Hepatic stellate cell (primary cell): ENCODE results near the gene LMF1.

Source experiments
- DNase-seq: peaks from one replicate; pipeline ENCODE4 v3.0.0; 2011; ENCODE audit warnings: low spot score

LMF1 gene

DNA sequence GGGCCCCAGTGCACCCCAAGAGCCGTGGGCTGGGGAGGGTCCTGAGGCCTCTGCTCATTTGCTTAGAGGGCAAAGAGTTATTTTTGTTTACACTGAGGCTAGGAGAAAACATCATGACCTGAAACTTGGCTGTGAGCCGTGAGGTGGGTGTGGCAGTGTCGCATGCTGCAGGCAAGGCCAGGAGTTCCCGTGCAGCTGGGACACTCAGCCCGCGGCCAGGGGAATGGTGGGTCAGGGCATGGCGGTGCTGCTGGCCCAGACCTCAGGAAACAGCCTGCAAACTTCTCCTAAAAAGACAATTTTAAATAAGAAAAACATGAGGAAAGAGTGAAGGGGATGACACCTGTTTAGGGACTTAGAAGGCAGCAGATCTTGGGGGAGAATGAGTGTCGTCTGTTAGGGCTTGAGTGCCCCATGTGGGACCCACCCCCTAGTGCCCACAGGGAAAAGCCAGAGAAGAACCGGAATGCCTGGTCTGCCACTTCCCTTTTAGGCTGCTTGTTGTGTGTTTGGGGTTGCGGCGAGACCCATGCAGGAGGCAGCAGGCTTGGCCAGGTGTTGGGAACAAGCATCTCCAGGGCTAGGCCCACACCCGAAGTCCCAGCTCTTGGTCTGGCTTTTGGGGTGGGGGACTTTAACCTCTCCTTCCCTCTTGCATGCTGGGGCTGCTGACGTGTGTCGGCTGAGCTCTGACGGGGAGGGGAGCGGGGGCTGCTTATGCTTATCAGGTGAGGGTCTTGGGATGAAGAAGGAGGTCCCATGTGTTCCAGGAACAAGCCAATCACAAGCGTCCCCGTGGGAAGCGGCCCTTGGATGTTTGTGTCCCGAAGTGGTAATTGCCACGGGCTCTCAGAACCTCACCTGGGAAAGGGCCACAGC lies 89.3 kb downstream of the LMF1 start:
- DNase-seq: no peak

DNA sequence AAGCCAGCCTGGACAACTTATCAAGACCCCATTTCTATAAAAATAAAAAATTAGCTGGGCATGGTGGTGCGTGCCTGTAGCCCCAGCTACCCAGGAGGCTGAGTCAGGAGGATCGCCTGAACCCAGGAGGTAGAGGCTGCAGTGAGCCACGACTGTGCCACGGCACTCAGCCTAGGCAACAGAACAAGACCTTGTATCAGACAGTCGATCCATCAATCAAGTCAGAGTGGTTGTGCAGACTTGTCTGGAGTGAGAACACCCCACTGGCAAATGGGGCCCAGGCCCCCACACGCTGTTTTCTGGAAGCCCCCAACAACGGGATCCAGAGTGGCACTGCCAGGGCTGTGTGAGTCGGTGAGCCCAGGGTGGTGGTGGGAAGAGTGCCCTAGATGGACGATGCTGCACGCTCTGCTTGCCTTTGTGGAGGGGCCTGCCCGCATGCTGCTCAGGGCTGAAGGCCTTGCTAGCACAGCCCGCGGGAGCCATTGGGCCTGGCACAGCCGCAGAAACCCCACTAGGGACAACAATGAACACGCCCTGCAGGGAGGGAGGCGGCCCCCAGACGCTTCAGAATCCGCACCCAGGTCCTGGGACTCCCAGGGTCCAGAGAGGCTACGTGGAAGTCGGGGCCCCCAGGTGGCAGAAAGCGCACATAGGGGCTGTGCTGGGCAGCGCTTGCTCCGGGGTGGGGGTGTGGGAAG lies 90.2 kb downstream of the LMF1 start:
- DNase-seq: no peak

- no peak for DNase-seq
Observed at GRCh38 chr16:879986-880385, 90.8 kb downstream of the LMF1 start.

DNA sequence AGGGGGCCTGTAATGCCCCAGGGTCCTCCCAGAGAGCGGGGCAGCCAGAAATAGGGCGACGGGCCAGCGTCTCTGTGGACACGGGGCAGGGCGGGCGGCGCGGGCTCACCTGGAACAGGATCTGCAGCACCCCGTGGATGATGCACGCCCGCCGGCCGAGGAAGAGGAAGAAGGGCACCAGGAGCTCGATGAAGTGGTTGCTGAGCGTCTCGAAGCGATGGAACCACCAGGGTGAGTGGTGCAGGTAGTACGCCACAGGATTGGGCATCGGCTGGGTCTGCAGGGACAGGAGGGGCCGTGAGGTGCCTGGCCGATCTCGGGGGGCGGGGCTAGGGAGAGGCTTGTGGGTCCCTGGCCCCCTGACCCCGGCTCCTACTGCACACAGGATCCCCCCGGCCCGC lies 91.3 kb downstream of the LMF1 start:
- no peak for DNase-seq

GRCh38 chr16:878886-879285 lies 91.9 kb downstream of the LMF1 start:
- DNase-seq: no peak

- no peak for DNase-seq
Observed at GRCh38 chr16:878072-878784, 92.6 kb downstream of the LMF1 start.

GRCh38 chr16:877242-878071 lies 93.3 kb downstream of the LMF1 start:
- DNase-seq: no peak

DNA sequence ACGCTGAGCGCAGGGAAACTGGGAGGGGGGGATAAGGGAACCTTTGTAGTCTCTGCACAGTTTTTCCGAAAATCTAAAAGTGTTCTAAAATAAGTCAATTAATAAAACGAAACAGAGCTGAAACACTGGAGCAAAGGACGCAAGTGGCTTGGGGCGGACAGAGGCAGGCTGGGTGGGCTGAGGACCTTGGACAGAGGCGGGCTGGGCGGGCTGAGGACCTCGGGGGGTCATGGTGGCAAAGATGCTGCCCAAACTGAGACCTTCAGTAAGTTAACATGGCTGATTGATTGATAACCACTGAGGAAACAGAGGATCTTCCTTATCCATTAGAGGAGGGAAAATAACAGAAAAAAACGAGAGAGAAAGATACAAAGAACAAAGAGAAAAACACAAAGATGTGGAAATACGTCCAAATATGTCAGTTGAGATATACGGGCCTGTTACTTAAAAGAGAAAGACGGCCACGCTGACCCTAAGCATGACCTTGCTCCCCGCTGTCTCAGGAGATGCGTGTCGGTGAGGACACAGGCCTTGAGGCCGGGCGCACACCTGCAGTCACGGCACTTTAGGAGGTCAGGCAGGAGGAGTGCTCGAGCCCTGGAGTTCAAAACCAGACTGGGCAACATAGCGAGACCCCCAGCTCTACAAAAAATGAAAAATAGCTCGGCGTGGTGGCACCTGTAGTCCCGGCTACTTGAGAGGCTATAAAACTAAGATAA lies 94.1 kb downstream of the LMF1 start:
- DNase-seq: no peak

DNA sequence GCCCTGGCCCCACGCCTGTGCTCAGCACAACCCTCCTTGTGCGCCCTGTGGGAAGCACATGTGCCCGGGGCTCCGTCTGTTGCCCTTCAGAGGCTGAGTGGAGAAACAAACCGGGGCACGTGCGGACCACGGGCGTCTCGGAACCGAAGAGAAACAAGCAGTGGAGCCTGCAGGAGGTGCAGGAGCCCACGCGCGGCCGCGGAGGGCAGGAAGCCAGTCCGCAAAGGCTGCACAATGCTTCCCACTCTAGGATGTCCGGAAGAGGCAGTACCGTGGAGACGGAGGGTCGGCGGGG lies 94.8 kb downstream of the LMF1 start:
- no peak for DNase-seq

DNA sequence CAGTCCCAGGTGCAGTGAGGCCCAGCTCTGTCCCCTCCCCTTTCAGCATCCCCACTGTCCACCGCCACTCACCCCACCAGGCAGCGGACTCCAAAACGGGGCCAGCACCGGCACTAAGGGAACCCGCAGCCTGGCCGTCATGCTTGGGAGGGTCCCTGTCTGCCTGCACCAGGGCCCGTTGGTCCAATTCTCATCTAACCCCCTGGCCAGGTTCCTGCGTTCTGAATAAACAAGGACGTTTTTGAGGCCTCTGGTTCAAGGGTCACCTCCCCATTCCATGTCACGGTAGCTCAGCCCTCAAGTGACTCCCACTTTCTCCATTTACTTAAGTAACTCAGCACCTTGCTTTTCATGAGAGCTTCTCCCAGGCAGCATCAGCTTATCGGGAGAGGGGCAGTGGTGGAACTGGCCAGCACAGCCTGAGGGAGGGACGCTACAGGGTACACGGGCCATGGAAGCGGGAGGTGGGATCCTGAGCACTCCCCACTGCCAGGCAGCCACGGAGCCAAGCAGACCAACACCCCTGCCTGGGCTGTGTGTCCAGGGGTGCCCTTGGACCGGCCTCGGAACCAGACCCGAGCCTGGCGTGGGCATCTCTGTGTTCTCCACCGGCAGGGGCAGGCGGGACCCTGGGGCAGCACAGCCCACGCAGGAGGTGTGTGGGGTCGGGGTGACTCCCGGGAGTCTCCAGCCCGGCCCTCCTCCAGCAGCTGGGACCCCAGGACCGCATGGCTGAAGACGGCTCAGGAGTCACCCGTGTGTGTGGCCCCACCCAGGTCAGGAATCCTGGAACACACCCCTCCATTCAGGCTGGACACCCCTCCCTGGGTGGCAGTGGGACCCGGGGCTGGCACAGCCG lies 95.4 kb downstream of the LMF1 start:
- no peak for DNase-seq

DNA sequence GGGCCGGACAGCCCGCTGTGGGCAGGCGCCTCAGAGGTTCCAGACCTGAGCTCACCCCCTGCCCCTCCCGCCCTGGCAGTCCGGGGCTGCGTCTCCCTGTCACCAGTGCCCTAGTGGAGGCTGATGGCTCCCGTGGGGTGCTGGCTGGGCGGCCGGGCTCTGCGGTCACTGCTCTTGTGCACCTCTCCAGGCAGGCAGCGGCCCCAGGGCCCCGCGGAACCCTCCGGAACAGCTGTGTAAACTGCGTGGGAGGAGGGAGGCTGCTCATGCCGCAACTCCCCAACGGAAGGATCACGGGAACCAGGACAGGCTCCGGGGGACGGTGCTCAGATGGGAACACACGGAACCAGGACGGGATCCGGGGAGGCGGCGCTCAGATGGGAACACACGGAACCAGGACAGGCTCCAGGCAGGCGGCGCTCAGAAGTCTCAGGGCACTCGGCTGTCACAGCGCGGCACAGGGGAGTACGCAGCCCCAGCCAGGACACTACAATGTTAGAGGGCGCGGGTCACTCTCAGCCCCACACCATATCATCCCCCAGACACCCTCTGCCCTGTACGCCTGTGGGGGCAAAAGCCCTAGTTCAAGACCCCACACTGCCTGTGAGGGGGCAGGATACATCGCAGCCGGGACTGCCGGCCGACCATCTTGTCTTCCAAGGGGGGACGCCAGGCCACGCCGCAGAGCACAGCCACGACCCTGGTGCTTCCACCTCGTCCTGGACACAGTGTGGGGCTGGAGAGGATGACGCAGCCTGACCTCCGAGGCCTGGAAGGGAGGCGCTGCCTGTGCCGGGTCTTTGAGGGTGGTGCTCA lies 96.2 kb downstream of the LMF1 start:
- no peak for DNase-seq

- DNase-seq: no peak
Observed at GRCh38 chr16:873889-874288, 96.9 kb downstream of the LMF1 start.

DNA sequence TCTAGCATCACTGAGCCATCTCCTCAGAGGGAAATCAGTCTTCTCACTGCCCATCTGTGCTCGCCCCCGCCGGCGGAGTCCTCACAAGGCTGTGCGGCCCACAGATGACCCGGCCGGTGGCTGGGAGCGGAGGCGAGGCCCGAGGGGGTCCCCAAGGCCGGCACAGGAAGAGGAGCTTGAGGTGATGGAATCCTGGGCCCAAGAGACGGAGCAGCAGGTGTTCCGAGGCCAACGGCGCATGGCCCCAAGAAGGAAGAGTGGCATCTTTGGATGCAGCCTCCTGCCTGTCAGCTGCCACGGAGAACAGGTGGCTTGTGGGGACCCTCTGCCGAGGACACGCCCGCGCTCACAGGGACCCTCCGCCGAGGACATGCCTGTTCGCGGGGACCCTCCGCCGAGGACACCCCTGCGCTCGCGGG lies 97.5 kb downstream of the LMF1 start:
- no peak for DNase-seq

DNA sequence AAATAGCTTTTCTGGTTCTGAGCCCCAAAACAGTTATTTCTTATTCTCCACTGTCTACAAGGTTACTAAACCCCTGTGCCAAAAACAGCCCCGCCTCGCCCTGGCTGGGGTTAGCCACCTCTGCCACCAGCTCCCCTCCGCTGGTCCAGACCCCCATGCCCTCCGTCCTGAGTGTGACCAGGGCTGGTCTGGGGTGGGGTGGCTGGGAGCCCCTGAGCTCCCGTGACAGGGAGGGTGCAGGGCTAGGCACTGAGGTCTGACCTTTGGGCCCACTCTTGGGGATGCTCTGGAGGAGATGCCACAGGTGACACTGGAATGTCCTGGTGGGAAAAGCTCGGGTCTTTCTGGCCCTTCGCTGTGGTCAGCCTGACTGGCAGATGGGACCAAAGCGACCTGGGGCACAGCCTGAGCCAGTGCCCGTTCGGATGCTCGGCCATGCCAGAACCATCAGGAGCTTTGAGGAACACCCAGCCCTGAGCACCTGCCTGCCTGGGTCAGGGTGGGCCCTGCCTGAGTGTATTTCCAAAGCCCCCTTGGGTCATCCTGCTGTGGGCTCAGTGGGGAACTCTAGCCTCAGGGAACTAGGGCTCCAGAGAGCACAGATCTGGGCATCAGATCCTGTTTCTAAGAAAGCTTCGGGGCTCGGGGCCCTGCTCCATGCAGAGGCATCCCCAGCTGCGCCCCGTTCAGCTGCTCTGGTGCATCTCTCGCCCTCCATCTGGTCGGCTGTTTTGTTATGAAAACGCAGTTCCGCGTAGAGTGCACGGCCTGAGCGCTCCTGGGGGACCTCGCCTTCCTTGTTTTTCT lies 98.1 kb downstream of the LMF1 start:
- DNase-seq: no peak

DNA sequence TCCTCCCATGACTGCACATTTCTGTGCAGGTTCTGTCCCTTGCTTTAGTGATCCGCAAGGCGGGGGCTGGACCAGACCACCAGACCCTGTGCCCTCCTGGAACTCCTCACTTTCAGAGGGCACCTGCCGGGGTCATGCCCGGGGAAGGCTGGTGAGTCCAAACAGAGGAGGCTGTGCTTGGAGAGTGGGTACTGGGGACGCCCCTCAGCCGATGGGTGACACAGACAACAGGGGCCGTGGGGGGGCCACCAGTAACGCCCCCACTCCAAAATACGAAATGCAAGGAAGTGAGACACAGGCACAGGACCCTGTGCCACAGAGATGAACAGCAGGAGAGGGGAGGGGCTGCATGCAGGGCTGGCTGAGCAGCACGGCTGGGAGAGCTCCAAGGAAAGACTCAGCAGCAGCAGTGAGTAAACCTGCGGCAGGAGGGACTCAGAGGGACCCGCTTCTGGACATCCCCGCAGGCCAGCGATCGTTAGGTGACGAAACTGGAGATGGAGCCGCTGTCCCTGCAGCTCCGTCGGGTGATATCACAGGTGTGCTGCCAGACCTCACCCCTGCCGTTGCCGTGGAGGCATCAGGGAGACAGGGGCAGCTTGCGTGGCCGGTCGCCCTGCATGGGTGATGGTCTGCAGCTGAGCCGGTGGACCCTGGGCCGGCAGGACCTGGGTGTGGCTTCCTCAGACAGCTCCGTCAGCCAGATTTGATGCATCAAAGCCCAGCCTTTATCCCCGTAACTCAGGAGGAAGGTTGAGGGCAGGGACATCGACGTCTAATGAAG lies 99.0 kb downstream of the LMF1 start:
- DNase-seq: no peak

GRCh38 chr16:870856-871561 lies 99.8 kb downstream of the LMF1 start:
- no peak for DNase-seq
